GM21619 (cell line): ENCODE results near the gene GIPC1.

Experiments
- ATAC-seq: cut with Tn5 transposase; IDR thresholded peaks from one replicate; pipeline ENCODE4 v1.9.1; 2021; ENCODE audit not compliant: unreplicated experiment

The GIPC1 gene

DNA sequence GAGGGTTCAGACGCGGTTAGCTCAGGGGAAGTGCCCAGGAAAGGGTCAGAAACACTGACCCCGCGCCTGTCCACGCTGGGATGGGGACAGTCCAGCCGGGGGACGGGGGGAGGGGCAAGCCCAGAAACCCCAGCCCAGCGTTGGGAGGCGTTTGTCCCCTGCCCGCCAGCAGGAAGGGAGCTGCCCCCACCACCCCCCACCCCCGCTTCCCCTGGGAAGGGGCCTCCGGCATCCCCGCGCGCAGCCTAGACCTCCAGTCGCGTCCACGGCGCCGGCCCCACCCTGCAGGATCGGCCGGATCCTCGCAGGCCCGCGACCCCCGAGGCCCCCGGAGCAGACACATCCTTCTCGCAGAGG, 277 bp downstream of the GIPC1 start:
- ATAC-seq, result peak; percentile 28

DNA sequence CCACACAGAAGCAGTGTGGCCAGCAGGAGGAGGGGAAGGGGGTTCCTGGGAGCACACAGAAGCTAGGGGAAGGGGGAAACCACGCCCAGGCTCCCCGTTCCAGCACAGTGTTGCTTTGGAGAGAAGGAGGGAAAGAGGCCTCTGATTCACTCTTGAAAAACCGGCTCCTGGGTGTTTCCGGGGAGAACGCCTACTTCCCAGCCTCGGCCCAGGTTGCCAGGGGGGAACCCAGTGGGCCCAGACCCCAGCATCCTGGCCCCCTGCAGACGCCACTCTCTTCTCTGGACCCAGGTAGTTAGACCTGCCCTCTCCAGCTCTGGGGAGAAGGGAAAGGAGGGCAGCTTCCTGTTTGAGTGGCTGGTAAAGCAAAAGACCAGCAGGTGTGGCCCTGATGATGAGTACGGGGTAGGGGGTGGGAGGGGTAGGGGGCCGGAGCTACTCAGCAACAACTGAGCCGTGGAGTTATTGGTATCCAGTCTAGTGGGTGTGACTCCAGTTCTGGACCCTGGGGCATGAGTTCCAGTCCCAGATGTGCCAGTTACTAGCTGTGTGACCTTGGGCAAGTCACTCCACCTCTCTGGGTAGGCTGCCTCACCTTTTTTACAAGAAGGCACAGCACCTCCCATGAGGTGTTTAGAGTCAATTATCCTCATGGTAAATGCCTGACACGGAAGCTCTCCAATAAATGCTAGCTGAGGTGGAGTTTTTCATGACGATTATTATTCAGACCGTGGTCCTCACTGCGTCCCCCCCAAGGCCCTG, 836 bp downstream of the GIPC1 start:
- no peak for ATAC-seq

DNA sequence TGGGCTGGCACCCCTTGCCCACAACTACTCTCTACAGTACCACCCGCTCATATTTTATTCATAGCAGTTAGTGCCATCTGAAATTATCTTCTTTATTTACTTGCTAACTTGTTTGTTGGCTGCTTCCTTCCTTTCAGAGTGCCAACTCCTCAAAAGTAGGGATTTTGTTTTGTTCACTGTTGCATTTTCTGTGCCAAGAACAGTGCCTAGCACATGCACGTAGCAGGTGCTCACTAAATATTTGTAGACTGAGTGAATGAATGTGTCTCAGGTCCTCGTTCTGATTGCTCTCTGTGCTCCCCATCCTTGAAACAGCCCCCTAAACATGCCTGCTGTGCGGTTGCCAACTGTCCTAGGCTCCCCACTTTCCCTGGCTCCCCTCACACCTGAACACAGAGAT, 1.5 kb downstream of the GIPC1 start:
- ATAC-seq, result no peak

- no peak for ATAC-seq
Observed at GRCh38 chr19:14492756-14493337, 3.1 kb downstream of the GIPC1 start.

DNA sequence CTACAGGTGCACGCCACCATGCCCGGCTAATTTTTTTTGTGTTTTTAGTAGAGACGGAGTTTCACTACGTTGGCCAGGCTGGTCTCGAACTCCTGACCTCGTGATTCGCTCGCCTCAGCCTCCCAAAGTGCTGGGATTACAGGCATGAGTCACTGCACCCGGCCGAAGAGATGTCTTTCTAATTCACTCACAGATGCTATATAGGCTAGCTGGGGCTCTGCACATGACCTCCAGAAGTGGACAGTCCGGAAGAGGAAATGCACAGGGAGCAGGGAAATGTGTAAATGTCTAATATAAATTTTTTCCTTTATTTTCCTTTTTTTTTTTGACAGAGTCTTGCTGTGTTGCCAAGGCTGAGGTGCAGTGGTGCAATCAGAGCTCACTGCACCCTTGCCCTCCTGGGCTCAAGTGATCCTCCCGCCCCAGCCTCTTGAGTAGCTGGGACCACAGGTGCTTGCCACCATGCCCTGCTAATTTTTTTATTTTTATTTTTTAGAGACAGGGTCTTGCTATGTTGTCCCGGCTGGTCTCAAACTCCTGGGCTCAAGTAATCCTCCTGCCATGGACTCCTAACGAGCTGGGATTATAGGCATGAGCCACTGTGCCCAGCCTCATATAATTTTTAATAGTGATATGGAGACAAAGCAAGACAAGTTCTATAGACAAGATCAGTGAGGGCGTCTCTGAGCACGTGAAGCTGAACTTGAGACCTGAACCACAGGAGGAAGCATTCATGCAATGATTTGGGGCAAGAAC, 8.4 kb downstream of the GIPC1 start:
- ATAC-seq, result no peak

- no peak for ATAC-seq
Observed at GRCh38 chr19:14482172-14482941, 13.6 kb downstream of the GIPC1 start.

GRCh38 chr19:14480700-14481079, 15.2 kb downstream of the GIPC1 start:
- no peak for ATAC-seq

DNA sequence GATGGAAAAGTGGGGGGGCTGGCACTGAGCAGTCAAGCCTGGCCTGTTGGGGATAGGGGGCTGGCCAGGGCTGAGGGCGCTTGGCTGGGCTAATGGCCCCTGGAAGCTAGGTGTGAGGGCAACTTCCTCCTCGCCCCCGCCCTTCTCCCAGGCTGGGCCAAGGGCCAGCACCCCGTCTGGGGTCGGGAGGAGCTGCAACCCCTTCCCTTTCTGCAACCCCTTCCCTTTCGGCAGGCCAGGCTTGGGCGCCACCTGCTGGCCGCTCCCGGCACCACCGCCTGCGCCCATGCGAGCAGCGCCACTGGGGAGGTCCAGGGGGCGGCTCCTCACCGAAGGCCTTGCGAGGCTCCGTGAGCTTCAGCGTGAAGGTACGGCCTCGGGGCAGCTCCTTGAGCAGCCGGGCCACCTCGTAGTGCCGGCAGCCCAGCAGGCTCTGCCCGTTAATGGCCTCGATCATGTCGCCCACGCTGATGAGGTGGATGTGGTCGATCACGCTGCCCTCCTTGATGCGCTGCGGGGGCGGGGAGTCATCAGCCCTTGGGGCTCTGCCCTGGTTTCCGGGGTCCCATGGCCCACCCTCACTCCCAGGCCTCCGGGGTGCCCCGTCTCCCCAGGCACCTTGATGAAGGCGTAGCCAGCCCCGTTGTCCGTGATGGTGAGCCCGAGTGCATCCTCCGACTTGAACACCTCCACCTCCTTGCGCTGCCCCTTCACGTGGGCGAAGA, 15.8 kb downstream of the GIPC1 start:
- no peak for ATAC-seq

DNA sequence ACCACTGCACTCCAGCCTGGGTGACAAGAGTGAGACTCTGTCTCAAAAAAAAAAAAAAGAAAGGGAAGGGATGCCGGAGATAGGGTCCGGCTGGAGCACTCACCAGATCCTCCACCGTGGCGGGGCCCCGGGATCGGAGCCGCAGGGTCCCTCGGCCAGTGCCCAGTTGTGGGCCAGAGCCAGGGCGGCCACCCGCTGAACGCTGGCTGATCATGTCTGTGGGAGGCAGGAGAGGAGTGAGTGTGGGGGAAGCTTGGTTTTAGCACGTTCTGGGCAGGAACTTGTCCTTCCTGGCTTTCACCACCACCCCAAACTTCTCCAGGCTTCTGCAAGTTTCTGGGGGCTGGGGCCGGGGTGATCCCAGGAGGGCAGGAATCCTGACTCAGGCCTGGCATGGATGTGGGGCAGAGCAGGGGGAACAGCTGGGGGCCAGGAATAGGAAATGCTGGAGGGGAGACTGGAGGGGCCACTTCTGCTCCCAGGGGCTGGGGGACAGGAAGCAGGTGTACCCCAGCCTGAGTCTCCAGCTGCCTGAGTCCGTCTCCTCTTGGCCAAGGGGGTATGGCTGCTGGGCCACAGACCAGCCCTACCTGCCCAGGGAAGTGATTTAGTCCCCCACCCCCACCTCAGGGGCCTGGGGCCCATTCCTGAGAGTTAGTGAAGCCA, 16.5 kb downstream of the GIPC1 start:
- no peak for ATAC-seq

GRCh38 chr19:14478113-14478545, 17.8 kb downstream of the GIPC1 start:
- no peak for ATAC-seq

- no peak for ATAC-seq
Observed at GRCh38 chr19:14477418-14478112, 18.4 kb downstream of the GIPC1 start.

DNA sequence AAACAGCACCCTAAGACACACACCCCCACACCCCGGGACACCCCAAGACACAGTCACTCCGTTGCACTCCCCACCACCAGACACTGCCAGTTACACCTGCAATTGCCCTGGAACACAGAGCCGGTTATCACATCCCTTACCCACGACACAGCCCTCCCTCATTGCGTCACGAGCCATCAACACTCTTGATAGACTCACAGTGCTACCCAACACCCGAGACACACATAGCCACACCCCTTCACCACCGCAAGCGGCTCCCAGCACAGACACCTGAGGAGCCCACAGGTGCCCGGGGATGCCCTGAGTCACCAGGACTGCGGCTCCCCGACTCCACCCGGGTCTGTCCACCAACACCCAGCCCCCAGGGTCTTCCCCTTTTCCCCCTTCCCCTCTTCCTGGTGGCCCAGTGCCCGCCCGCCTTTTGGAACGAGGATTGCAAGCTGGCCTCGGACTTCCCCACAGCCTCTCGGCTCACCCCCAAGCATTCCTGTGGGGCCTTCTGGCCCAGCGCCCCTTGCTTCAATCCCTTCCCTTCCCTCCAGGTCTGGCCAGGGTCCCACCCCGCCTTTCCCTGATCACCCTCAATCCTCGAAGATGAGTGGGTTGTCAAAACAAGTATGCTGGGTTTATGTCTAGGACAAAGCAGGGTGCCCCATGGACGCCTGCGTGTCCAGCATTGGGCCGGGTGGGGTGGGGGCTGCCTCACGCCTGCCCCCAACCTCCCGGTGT, 19.1 kb downstream of the GIPC1 start:
- ATAC-seq, result no peak

GRCh38 chr19:14476327-14476672, 19.6 kb downstream of the GIPC1 start:
- ATAC-seq, result no peak

DNA sequence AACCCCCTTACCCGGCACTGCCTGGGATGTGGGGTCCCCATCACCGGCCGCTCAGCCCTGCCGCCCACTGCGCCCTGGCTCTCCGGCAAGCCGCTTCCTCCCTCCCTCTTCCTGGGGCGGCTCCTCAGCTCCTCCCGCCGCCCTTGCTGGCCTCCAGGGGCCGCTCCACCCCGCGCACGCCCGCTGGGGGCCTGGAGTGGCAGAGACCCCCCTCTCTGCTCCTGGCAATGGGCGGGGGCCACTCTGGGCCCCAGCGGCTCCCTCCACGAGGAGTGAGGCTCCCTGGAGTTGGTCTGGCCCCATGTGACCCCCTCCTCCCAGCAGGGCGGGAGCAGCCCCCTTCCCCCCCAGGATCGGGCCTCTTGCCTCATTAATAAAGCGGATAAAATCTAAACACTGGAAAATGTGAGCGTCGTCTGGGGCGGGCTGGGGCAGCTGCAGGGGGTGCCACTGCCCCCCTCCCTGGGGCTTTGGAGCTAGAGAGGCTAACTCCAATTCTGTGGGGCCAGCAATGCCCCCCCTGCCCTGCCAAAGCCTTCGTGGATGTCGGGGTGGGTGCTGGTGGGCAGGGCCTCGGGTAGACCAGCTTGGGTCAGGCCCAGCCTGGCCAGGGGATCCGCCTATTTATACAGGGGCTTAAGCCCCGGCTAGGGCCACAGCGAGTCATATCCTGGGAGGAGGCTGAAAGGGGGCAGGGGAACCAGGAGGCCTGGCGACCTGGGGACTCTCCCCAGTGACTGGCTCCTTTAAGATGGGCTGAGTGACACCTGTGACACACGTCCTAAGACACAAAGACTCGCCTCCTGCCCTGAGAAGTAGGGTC, 20.5 kb downstream of the GIPC1 start, which contains the start of gene PTGER1:
PTGER1 (minus strand) TSS at position 104 of the 823 bp plus-strand sequence. CDS start 1,034 bp downstream, outside the sequence.
- no peak for ATAC-seq

DNA sequence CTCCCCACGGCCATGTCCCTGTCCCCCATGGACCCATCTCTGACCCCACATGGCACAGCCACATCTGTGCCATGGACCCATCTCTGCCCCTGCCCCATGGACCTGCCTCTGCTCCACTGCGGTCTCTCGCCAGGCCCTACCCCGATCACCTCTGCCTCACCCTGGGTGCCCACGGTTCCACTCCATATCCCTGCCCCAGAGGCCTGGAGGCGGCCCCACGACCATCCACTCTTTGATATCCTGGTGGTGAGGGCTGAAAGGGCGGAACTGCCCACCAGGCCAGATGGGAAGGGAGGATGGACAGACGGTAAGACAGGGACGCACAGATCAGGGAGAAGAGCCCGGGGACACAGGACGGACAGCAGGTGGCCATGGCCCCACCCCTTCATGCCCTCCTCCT, 21.1 kb downstream of the GIPC1 start:
- ATAC-seq, result no peak

DNA sequence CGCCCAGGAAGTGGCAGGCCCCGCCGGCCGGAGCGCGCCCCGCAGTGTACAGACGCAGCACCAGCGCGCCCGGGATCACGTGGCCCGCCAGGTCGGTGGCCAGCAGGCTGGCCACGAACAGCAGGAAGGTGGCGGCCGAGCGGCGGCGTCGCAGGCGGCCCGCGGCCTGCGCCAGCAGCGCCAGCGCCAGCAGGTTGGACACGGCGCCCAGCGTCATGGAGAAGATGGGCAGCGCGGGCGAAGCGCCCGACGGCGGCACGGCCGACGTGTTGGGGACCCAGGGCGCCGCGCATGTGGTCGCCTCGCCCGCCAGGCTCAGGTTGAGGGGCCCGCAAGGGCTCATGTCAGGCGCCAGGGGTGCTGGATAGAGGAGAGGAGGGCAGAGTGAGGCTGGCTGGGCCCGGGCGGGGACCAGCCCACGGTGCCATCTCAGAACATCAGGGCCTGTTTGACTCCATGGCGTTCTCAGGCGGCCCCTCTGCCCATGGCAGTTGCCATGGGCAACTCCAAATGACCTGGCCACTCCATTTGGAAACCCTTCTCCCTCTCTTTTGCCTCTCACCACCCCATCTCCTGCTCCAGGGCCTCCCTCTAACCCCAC, 21.8 kb downstream of the GIPC1 start:
- no peak for ATAC-seq

- ATAC-seq, result no peak
Observed at GRCh38 chr19:14473073-14473977, 22.6 kb downstream of the GIPC1 start.
